HEK293 (cell line): ENCODE results near the gene KIF21B.
"Not testable (repeated sequence)": the region's sequence is repeated elsewhere in the genome, so short reads cannot be mapped to it uniquely, and the experiment has no call there.

Experiments used
- CTCF ChIA-PET: fragments of 350-600 bp; formaldehyde crosslinking; extraction: SDS; loops from one replicate; lab custom pipeline; 2021; ENCODE audit warnings: antibody characterized with exemption; lab: Yijun Ruan, JAX
- POLR2A ChIA-PET: fragments of 300-600 bp; formaldehyde crosslinking; extraction: SDS; loops from one replicate; lab custom pipeline; 2020; ENCODE audit warnings: antibody characterized with exemption, inconsistent platforms; lab: Yijun Ruan, JAX
- H3K27ac ChIP-seq: fragments of 200-500 bp; sonication (Bioruptor generic); 2 replicates; pipeline ENCODE4 v1.5.1; 2014; ENCODE audit warnings: low read depth, low read length, control low read depth, inconsistent platforms; ENCODE audit errors: extremely low read depth
- H3K36me3 ChIP-seq, 2 experiments: fragments of 200-500 bp in 1 of 2; sonication (Bioruptor generic) in 1 of 2; 1 replicate in 1 of 2; 2 replicates in 1 of 2; pipeline ENCODE4 v1.5.1; 2014 to 2017; ENCODE audit warnings: inconsistent platforms in 2 of 2, low read length in 2 of 2; ENCODE audit not compliant: control insufficient read depth in 2 of 2, insufficient read depth in 1 of 2
- H3K4me1 ChIP-seq: fragments of 200-500 bp; sonication (Bioruptor generic); 2 replicates; pipeline ENCODE4 v1.5.1; 2014; ENCODE audit warnings: mild to moderate bottlenecking, low read length, inconsistent platforms; ENCODE audit not compliant: control insufficient read depth, insufficient read depth
- H3K4me3 ChIP-seq: 2 replicates; pipeline ENCODE4 v1.5.1; 2011; ENCODE audit warnings: low read depth, mild to moderate bottlenecking, control low read depth, low read length, moderate library complexity
- H3K9me3 ChIP-seq: fragments of 200-500 bp; sonication (Bioruptor generic); 2 replicates; pipeline ENCODE4 v1.5.1; 2014; ENCODE audit warnings: low read depth, low read length, inconsistent platforms; ENCODE audit not compliant: control insufficient read depth, insufficient read depth
- KLF8 ChIP-seq: fragments of 450-650 bp; formaldehyde crosslinking; IDR thresholded peaks from 2 replicates; pipeline ENCODE4 v1.5.1; 2016; ENCODE audit warnings: missing biosample characterization, missing genetic modification characterization
- ZNF114 ChIP-seq: fragments of 450-650 bp; formaldehyde crosslinking; IDR thresholded peaks from 2 replicates; pipeline ENCODE4 v1.5.0; 2017; ENCODE audit warnings: missing biosample characterization, missing genetic modification characterization
- ZNF175 ChIP-seq: fragments of 450-650 bp; formaldehyde crosslinking; IDR thresholded peaks from 2 replicates; pipeline ENCODE4 v1.5.1; 2016; ENCODE audit warnings: missing biosample characterization, missing genetic modification characterization
- ZNF324 ChIP-seq: fragments of 450-650 bp; formaldehyde crosslinking; IDR thresholded peaks from 2 replicates; pipeline ENCODE4 v1.5.1; 2016; ENCODE audit warnings: missing biosample characterization, missing genetic modification characterization
- ZNF341 ChIP-seq: fragments of 450-650 bp; formaldehyde crosslinking; IDR thresholded peaks from 2 replicates; pipeline ENCODE4; 2016; ENCODE audit warnings: low read depth, missing biosample characterization, missing genetic modification characterization
- ZNF555 ChIP-seq: fragments of 450-650 bp; formaldehyde crosslinking; conservative IDR thresholded peaks from 2 replicates; pipeline ENCODE4 v1.5.1; 2017; ENCODE audit warnings: missing biosample characterization, mild to moderate bottlenecking, missing genetic modification characterization, inconsistent platforms
- ZNF600 ChIP-seq: fragments of 450-650 bp; formaldehyde crosslinking; IDR thresholded peaks from 2 replicates; pipeline ENCODE4 v1.5.1; 2016; ENCODE audit warnings: missing biosample characterization, missing genetic modification characterization
- ZNF626 ChIP-seq: fragments of 450-650 bp; sonication (Bioruptor Pico); formaldehyde crosslinking; IDR thresholded peaks from 2 replicates; pipeline ENCODE4 v1.5.1; 2018; ENCODE audit warnings: missing biosample characterization, missing genetic modification characterization, inconsistent platforms
- ZNF776 ChIP-seq: fragments of 450-650 bp; formaldehyde crosslinking; IDR thresholded peaks from 2 replicates; pipeline ENCODE4 v1.5.0; 2017; ENCODE audit warnings: missing biosample characterization, missing genetic modification characterization, borderline replicate concordance
- ZNF843 ChIP-seq: fragments of 450-650 bp; formaldehyde crosslinking; IDR thresholded peaks from 2 replicates; pipeline ENCODE4 v1.5.1; 2016; ENCODE audit warnings: missing biosample characterization, missing genetic modification characterization
- TF ChIP-seq, protein P1 (sequence below): fragments of 450-650 bp; formaldehyde crosslinking; IDR thresholded peaks from 2 replicates; pipeline ENCODE4 v1.5.1; 2016; ENCODE audit warnings: missing biosample characterization, missing genetic modification characterization
- TF ChIP-seq, protein P2 (sequence below): fragments of 450-650 bp; formaldehyde crosslinking; IDR thresholded peaks from 2 replicates; pipeline ENCODE4 v1.5.1; 2016; ENCODE audit warnings: missing biosample characterization, missing genetic modification characterization, borderline replicate concordance
- TF ChIP-seq, protein P3 (sequence below): fragments of 450-650 bp; formaldehyde crosslinking; IDR thresholded peaks from 2 replicates; pipeline ENCODE4 v1.5.1; 2016; ENCODE audit warnings: missing biosample characterization, missing genetic modification characterization, borderline replicate concordance
- TF ChIP-seq, protein P4 (sequence below): fragments of 450-650 bp; formaldehyde crosslinking; IDR thresholded peaks from 2 replicates; pipeline ENCODE4 v1.5.1; 2016; ENCODE audit warnings: missing biosample characterization, missing genetic modification characterization

KIF21B gene

DNA sequence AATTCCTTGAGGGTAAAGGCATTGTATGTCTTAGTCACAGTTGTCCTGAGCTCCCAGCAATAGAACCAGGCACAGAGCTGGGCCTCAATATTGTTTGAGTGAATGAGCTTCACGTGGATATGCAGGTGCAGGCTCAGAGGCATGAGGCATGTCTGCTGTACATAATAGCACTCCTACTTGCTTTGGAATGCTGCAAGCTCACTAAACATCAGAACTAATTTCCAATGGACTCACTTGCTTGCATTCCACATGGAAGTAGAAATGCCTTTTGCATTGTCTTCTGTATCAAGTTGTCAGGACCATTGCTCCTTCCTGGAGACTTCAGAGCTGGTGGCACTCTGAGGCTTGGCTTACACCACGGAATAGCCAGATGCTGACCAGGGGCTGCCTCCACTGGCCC, 91.7 kb downstream of the KIF21B start (continued):
- TF ChIP-seq, protein P1, sequence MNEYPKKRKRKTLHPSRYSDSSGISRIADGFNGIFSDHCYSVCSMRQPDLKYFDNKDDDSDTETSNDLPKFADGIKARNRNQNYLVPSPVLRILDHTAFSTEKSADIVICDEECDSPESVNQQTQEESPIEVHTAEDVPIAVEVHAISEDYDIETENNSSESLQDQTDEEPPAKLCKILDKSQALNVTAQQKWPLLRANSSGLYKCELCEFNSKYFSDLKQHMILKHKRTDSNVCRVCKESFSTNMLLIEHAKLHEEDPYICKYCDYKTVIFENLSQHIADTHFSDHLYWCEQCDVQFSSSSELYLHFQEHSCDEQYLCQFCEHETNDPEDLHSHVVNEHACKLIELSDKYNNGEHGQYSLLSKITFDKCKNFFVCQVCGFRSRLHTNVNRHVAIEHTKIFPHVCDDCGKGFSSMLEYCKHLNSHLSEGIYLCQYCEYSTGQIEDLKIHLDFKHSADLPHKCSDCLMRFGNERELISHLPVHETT (tag by site-specific recombination) = no peak
- TF ChIP-seq, protein P2, sequence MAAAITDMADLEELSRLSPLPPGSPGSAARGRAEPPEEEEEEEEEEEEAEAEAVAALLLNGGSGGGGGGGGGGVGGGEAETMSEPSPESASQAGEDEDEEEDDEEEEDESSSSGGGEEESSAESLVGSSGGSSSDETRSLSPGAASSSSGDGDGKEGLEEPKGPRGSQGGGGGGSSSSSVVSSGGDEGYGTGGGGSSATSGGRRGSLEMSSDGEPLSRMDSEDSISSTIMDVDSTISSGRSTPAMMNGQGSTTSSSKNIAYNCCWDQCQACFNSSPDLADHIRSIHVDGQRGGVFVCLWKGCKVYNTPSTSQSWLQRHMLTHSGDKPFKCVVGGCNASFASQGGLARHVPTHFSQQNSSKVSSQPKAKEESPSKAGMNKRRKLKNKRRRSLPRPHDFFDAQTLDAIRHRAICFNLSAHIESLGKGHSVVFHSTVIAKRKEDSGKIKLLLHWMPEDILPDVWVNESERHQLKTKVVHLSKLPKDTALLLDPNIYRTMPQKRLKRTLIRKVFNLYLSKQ (tag by site-specific recombination) = no peak

DNA sequence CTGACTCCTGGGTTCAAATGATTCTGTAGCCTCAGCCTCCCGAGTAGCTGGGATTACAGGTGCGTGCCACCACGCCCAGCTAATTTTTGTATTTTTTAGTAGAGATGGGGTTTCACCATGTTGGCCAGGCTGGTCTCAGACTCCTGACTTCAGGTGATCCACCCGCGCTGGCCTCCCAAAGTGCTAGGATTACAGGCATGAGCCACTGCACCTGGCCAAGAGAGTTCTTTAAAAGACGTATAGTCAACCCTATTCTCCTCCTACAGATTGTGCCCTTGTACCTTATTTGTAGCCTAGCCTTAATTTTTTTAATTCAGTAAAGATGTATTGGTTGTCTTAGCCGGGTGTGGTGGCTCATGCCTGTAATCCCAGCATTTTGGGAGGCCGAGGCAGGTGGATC, 93.2 kb downstream of the KIF21B start:
- H3K9me3 ChIP-seq, CTCF ChIA-PET, POLR2A ChIA-PET: not testable (repeated sequence)

DNA sequence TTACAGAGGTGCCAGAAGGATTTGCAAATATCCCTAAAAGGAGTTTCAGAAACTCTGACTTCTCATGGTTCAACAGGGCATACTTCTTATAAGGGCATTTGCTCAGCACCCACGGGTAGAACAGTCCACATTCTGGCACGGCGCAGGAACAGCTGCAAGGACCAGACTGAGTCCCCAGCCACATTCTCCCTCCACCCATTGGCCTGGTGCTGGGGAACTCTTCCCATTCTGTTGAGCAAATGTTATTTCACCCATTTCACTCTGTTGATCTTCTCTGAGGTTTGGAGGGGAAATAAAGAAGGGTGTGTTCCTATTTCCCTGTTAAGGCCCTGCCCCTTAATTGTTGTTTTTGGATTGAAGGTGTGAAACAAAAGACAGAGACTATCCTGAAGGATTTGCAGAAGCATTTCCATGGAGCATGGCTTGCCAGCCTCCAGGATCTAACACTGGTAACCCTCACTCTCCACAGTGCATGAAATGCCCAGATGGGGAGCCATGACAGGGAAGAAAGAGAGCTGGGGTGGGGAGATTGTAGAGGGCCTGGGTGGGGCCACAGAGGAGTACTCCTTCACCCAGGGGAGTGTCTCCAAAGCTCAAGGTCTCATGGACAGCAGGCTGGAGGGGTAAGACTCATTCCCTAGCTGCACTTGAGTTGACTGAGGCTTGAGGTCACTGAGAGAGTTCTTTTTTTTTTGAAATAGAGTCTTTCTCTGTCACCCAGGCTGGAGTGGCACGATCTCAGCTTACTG, 93.8 kb downstream of the KIF21B start:
- Histone ChIP-seq H3K9me3 (no peaks in the 10 kb centered on the region), H3K36me3 (no peaks in the 10 kb centered on the region), H3K4me3 (no peak overlapping the region), H3K4me1 (no peaks in the 10 kb centered on the region), H3K27ac (no peak overlapping the region)
- TF ChIP-seq ZNF843 (tag by site-specific recombination) = no peak
- no peak for TF ChIP-seq ZNF626
- TF ChIP-seq ZNF776 (tag by site-specific recombination) = no peak
- TF ChIP-seq ZNF600 = no peak
- no peak for TF ChIP-seq ZNF324 (tag by site-specific recombination)
- no peak for TF ChIP-seq ZNF175 (tag by site-specific recombination)
- TF ChIP-seq KLF8 (tag by site-specific recombination) = no peak
- TF ChIP-seq, protein P3, sequence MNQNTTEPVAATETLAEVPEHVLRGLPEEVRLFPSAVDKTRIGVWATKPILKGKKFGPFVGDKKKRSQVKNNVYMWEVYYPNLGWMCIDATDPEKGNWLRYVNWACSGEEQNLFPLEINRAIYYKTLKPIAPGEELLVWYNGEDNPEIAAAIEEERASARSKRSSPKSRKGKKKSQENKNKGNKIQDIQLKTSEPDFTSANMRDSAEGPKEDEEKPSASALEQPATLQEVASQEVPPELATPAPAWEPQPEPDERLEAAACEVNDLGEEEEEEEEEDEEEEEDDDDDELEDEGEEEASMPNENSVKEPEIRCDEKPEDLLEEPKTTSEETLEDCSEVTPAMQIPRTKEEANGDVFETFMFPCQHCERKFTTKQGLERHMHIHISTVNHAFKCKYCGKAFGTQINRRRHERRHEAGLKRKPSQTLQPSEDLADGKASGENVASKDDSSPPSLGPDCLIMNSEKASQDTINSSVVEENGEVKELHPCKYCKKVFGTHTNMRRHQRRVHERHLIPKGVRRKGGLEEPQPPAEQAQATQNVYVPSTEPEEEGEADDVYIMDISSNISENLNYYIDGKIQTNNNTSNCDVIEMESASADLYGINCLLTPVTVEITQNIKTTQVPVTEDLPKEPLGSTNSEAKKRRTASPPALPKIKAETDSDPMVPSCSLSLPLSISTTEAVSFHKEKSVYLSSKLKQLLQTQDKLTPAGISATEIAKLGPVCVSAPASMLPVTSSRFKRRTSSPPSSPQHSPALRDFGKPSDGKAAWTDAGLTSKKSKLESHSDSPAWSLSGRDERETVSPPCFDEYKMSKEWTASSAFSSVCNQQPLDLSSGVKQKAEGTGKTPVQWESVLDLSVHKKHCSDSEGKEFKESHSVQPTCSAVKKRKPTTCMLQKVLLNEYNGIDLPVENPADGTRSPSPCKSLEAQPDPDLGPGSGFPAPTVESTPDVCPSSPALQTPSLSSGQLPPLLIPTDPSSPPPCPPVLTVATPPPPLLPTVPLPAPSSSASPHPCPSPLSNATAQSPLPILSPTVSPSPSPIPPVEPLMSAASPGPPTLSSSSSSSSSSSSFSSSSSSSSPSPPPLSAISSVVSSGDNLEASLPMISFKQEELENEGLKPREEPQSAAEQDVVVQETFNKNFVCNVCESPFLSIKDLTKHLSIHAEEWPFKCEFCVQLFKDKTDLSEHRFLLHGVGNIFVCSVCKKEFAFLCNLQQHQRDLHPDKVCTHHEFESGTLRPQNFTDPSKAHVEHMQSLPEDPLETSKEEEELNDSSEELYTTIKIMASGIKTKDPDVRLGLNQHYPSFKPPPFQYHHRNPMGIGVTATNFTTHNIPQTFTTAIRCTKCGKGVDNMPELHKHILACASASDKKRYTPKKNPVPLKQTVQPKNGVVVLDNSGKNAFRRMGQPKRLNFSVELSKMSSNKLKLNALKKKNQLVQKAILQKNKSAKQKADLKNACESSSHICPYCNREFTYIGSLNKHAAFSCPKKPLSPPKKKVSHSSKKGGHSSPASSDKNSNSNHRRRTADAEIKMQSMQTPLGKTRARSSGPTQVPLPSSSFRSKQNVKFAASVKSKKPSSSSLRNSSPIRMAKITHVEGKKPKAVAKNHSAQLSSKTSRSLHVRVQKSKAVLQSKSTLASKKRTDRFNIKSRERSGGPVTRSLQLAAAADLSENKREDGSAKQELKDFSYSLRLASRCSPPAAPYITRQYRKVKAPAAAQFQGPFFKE (tag by site-specific recombination) = no peak
- TF ChIP-seq ZNF114 = no peak
- TF ChIP-seq, protein P4, sequence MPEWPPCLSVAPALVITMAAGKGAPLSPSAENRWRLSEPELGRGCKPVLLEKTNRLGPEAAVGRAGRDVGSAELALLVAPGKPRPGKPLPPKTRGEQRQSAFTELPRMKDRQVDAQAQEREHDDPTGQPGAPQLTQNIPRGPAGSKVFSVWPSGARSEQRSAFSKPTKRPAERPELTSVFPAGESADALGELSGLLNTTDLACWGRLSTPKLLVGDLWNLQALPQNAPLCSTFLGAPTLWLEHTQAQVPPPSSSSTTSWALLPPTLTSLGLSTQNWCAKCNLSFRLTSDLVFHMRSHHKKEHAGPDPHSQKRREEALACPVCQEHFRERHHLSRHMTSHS (tag by site-specific recombination) = no peak
- no peak for TF ChIP-seq ZNF341 (tag by site-specific recombination)
- no peak for TF ChIP-seq ZNF555 (tag by site-specific recombination)
- CTCF ChIA-PET = no interaction called here
- POLR2A ChIA-PET = no interaction called here

More for the DNA sequence above, 93.2 kb downstream of the KIF21B start:
- not testable (repeated sequence) for H3K4me1 ChIP-seq, H3K27ac ChIP-seq, H3K4me3 ChIP-seq, H3K36me3 ChIP-seq
